Small intestine (tissue), 7 donors: ENCODE results near the gene ASNS. TPM values are rescaled to one million over a fixed set of nuclear protein-coding genes. Genes with fewer than 3 reads are reported as not detected.

Experiments
- DNase-seq, 2 donors: peaks; one replicate each; pipeline versions ENCODE4 v3.0.0 to v3.0.0-alpha.2; 2013
- FAIRE-seq: peaks from 2 replicates; lab custom pipeline; 2012; peaks lifted over from hg19 to GRCh38; lab: Jason Lieb, UNC
- H3K27ac ChIP-seq, 3 donors: one replicate each; pipeline ENCODE4 v1.5.1; 2013; ENCODE audit warnings: low read length in 2 of 3, mild to moderate bottlenecking in 2 of 3, control low read depth in 1 of 3, inconsistent platforms in 1 of 3, low read depth in 1 of 3, moderate library complexity in 1 of 3
- H3K27me3 ChIP-seq, 3 donors: one replicate each; pipeline ENCODE4 v1.6.1; 2013; ENCODE audit warnings: low read length in 3 of 3, inconsistent platforms in 1 of 3; ENCODE audit not compliant: control insufficient read depth in 3 of 3, insufficient read depth in 3 of 3
- H3K36me3 ChIP-seq, 3 donors: one replicate each; pipeline ENCODE4 v1.6.1; 2013; ENCODE audit warnings: low read length in 3 of 3, inconsistent platforms in 1 of 3, low read depth in 1 of 3, mild to moderate bottlenecking in 1 of 3, moderate library complexity in 1 of 3; ENCODE audit not compliant: control insufficient read depth in 3 of 3, insufficient read depth in 2 of 3
- H3K4me1 ChIP-seq, 3 donors: one replicate each; pipeline ENCODE4 v1.6.1; 2013; ENCODE audit warnings: low read length in 2 of 3, inconsistent platforms in 1 of 3, low read depth in 1 of 3, mild to moderate bottlenecking in 1 of 3, moderate library complexity in 1 of 3; ENCODE audit not compliant: control insufficient read depth in 3 of 3, insufficient read depth in 2 of 3
- H3K4me3 ChIP-seq, 3 donors: one replicate each; pipeline ENCODE4 v1.5.1; 2013; ENCODE audit warnings: low read length in 3 of 3, control low read depth in 1 of 3, inconsistent platforms in 1 of 3, low read depth in 1 of 3, mild to moderate bottlenecking in 1 of 3, moderate library complexity in 1 of 3
- H3K9me3 ChIP-seq, 2 donors: one replicate each; pipeline ENCODE4 v1.6.1; 2013; ENCODE audit warnings: low read depth in 1 of 2, low read length in 1 of 2; ENCODE audit not compliant: control insufficient read depth in 2 of 2, insufficient read depth in 1 of 2
- WGBS, 3 donors: extraction: QIAGEN DNeasy Blood & Tissue Kit; methylation state at CpG; one replicate each; pipeline ENCODE4 v1.1.7; 2013; 5-methylcytosine and 5-hydroxymethylcytosine counted together
- polyA plus RNA-seq, 4 donors: library from polyadenylated mRNA; stranded (reverse) in 3 of 4; unstranded in 1 of 4; fragments of 200-250 nt in 3 of 4; fragments of 120-200 nt in 1 of 4; gene quantifications; one replicate each; pipeline versions ENCODE4 v1.2.1 to v1.2.3, GENCODE V29; 2013
- donor health status: healthy with polysubstance abuse.
- donor health status: control.
- donor health status: control.
- donor health status: Bipolar disorder and iron deficiency.
- donor health status: healthy.

ASNS gene
- polyA plus RNA-seq, 4 donors = 9.8 to 76.9 (median 17.3) TPM

DNA sequence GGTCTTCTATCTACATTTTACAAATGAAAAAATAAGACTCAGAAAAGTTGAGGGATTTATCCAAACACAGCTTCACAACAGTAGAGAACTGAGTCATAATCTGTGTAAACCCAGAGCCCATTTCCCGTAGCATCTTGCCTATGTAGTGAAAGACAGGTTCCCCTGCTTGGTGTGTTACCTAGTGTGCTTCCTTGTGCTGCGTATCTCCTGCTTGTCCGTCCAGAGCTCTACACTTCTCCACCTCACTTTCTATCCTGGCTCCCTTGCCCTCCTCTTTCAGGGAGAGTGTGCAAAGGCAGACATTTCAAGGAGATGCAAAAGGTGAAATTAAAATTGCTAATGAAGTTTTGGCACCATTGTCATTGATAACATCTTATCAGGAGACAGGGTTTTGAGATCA lies 1.4 kb upstream of the ASNS start:
- WGBS, 3 donors = 80 to 90% (median 81%) methylated on average over 3 of the region's 3 CpGs
- no peak for DNase-seq
- H3K27me3 ChIP-seq = no peaks in the 10 kb centered on the region
- no peak for FAIRE-seq
- H3K4me1 ChIP-seq = peaks cover 0 to 3% (median 0%) of the 10 kb centered on the region in 3 donors
- no peak overlapping the region for H3K27ac ChIP-seq
- H3K4me3 ChIP-seq = no peak overlapping the region
- no peaks in the 10 kb centered on the region for H3K9me3 ChIP-seq
- peaks cover 0 to 2% (median 0%) of the 10 kb centered on the region in 3 donors for H3K36me3 ChIP-seq

DNA sequence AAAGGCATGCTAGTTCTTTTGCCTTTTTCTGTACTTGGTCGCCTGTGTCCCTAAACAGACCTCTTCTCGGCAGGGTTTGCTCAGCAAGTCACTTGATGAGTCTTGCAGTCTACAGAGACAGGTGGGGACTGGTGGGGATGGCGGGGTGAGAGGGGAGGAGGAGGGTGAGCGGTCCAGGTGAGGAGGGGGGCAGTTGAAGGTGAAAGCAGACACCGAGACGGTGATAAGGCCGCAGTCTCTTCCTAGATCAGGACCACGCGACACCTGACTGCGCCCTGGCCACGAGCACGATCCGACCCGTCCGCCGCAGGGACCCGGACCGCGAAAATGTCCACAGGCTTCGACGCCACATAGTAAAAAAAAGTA lies 566 bp downstream of the ASNS start:
- WGBS, 3 donors = 1 to 3% (median 1%) methylated on average over 21 of the region's 21 CpGs
- Histone ChIP-seq H3K36me3 (peaks cover 0 to 2% (median under 1%) of the 10 kb centered on the region in 3 donors), H3K27me3 (no peaks in the 10 kb centered on the region), H3K9me3 (no peaks in the 10 kb centered on the region), H3K4me3 (peak overlapping the region; percentile 56 to 65 (median 61)), H3K27ac (peak overlapping the region; percentile 46 to 85 (median 60)), H3K4me1 (peaks cover 0 to 3% (median 0%) of the 10 kb centered on the region in 3 donors)
- DNase-seq (peak in 1 of 2 donors; percentile 13), FAIRE-seq (no peak)

DNA sequence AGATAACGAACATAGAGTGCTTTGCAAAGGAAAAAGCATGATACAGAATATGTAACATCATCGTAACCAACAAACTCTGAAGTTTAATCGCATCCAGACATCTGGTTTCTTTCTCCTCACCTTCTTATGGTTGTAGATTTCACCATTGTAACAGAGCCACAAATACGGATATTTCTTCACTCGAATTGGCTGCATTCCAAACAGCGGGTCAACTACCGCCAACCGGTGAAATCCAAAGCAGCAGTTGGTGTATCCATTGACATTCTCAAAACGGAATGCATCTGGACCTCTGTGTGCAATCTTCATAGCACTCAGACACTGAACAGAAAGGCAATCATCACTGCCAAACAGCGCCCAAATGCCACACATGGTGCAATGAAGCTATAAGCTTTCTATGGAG lies 3.4 kb downstream of the ASNS start:
- H3K27ac ChIP-seq = no peak overlapping the region
- peaks cover 0 to 5% (median 2%) of the 10 kb centered on the region in 3 donors for H3K36me3 ChIP-seq
- H3K4me3 ChIP-seq = no peak overlapping the region
- peaks cover 0 to 3% (median 0%) of the 10 kb centered on the region in 3 donors for H3K4me1 ChIP-seq
- FAIRE-seq = no peak
- WGBS, 3 donors = 93 to 96% (median 96%) methylated on average over 10 of the region's 10 CpGs
- H3K27me3 ChIP-seq = no peaks in the 10 kb centered on the region
- no peak for DNase-seq
- H3K9me3 ChIP-seq = no peaks in the 10 kb centered on the region

DNA sequence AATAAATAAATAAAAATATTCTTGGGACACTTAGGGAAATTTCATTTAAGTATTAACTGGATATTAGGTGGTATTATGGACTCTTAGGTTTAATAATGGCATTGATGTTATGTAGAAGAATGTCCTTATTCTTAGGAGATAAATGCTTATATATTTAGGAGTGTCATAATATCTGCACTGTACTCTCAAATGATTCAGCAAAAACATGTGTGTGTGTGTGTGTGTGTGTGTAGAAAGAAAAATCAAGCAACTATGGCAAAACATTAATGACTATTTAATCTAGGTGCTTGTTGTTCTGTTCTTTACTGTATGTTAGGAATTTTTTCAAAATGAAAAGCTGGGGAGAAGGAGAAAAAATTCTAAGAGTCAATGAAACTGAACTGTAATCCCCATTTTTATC lies 3.9 kb downstream of the ASNS start:
- no peaks in the 10 kb centered on the region for H3K9me3 ChIP-seq
- no peak overlapping the region for H3K27ac ChIP-seq
- peaks cover 2 to 6% (median 2%) of the 10 kb centered on the region in 3 donors for H3K36me3 ChIP-seq
- no peak for DNase-seq
- no peak overlapping the region for H3K4me3 ChIP-seq
- no peaks in the 10 kb centered on the region for H3K27me3 ChIP-seq
- FAIRE-seq = no peak
- H3K4me1 ChIP-seq = peaks cover 0 to 3% (median 0%) of the 10 kb centered on the region in 3 donors

- Histone ChIP-seq H3K9me3 (no peaks in the 10 kb centered on the region), H3K36me3 (peaks cover 2 to 7% (median 3%) of the 10 kb centered on the region in 3 donors), H3K27me3 (no peaks in the 10 kb centered on the region), H3K4me1 (no peaks in the 10 kb centered on the region), H3K27ac (no peak overlapping the region), H3K4me3 (no peak overlapping the region)
- WGBS, 3 donors = 61 to 78% (median 70%) methylated on average over 3 of the region's 3 CpGs
- DNase-seq = no peak
- FAIRE-seq = no peak
These were observed 7.1 kb downstream of the ASNS start for GRCh38 chr7:97865104-97865503.

- Histone ChIP-seq H3K4me3 (no peak overlapping the region), H3K36me3 (peaks cover 0 to 5% (median 5%) of the 10 kb centered on the region in 3 donors), H3K27ac (no peak overlapping the region), H3K27me3 (no peaks in the 10 kb centered on the region), H3K9me3 (peaks cover 0 to 4% of the 10 kb centered on the region in 2 donors), H3K4me1 (no peaks in the 10 kb centered on the region)
- WGBS, 3 donors = 74 to 84% (median 75%) methylated on average over 4 of the region's 4 CpGs
- FAIRE-seq (no peak), DNase-seq (no peak)
These were observed 12.5 kb downstream of the ASNS start for GRCh38 chr7:97859606-97860204.

GRCh38 chr7:97858221-97858620 lies 14.0 kb downstream of the ASNS start:
- Histone ChIP-seq H3K27ac (no peak overlapping the region), H3K9me3 (peaks cover 0 to 4% of the 10 kb centered on the region in 2 donors), H3K4me3 (no peak overlapping the region), H3K36me3 (peaks cover 1 to 7% (median 3%) of the 10 kb centered on the region in 3 donors), H3K4me1 (no peaks in the 10 kb centered on the region), H3K27me3 (no peaks in the 10 kb centered on the region)
- FAIRE-seq (no peak), DNase-seq (no peak)
- WGBS, 3 donors = 94 to 99% (median 98%) methylated on average over 2 of the region's 2 CpGs

DNA sequence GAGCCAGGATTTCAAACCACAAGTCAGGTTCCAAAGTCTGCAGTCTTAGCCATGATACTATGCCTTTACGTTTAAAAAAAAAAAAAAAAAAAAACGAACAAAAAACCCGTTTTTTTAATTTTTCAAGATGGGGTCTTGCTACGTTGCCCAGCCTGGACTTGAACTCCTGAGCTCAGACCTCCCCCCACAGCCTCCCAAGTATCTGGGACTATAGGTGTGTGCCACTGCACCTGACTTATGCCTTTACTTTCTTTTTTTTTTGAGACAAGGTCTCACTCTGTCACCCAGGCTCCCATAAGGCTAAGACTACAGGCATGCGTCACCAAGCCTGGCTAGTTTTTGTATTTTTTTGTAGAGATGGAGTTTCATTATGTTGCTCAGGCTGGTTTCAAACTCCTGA lies 14.7 kb downstream of the ASNS start:
- peaks cover 0 to 4% of the 10 kb centered on the region in 2 donors for H3K9me3 ChIP-seq
- peaks cover 2 to 8% (median 2%) of the 10 kb centered on the region in 3 donors for H3K36me3 ChIP-seq
- no peaks in the 10 kb centered on the region for H3K4me1 ChIP-seq
- DNase-seq (no peak), FAIRE-seq (no peak)
- no peak overlapping the region for H3K4me3 ChIP-seq
- no peak overlapping the region for H3K27ac ChIP-seq
- no peaks in the 10 kb centered on the region for H3K27me3 ChIP-seq
- WGBS, 3 donors = 81 to 89% (median 87%) methylated on average over 5 of the region's 5 CpGs

GRCh38 chr7:97851683-97852082 lies 20.5 kb downstream of the ASNS start:
- 76 to 91% (median 85%) methylated on average over 2 of the region's 2 CpGs for WGBS, 3 donors
- FAIRE-seq (no peak), DNase-seq (no peak)
- H3K36me3 ChIP-seq = peaks cover 0 to 7% (median 5%) of the 10 kb centered on the region in 3 donors
- no peaks in the 10 kb centered on the region for H3K4me1 ChIP-seq
- H3K27me3 ChIP-seq = no peaks in the 10 kb centered on the region
- H3K4me3 ChIP-seq = no peak overlapping the region
- no peaks in the 10 kb centered on the region for H3K9me3 ChIP-seq
- H3K27ac ChIP-seq = no peak overlapping the region
